ENCODE results near the gene RIPK3.

DNA sequence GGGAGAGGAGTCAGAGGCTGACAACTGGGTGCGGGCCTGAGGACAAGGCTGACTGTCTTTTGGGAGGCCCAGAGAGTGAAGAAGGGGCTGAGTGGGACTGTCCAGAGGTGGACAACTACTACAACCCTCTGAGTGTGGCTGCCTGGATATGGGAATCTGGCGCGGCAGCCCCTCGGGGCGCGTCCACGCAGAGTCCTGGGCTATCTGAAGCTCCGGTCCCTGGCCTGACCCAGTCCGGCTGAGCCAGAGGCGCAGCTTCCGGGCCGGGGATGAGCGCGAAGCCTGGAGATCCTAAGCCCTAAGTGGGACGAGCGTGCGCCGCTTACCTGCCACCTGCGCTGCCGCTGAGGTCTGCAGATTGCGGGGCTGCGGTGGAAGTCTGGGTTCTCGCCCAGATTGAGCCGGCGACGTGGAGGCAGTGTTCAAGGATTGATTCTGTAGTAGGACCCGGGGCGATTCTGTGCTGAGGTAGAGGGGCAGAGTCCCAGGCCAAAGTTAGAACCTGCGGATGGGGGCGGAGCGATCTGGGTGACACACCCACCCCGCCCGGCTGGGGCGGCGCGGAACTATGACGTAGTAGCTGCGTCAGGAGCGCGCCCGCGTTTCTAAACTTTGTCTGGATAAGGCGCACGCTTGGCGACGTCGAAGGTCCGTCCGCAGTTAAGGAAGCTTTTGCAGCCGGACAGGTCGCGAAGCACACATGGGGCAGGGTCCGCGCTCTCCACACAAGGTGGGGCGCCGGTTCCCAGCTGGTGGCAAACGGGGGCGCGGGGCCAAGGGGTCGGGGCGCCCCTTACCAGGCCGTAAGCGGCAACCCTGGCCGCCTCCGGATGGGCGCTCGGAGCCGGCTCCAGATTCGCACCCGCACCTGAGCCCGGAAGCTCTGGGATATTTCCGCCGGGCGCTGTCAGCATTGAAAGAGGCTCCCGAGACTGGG lies 40.3 kb downstream of the RIPK3 start, which contains the start of the genes DHRS1 and NOP9:
- no peak for TF ChIP-seq CTCF (conservative IDR thresholded peaks at IDR 0.05; ENCODE audit: low read depth in 2 of 2)
- TF ChIP-seq EZH2phosphoT487 (IDR thresholded peaks at IDR 0.05; ENCODE audit: unreplicated experiment), result no peak
- no peak for TF ChIP-seq ZNF331 (CRISPR knock-in tag; IDR thresholded peaks at IDR 0.05; ENCODE audit: low read depth)
- peak; percentile 78 for TF ChIP-seq POLR2AphosphoS5 (IDR thresholded peaks at IDR 0.05; ENCODE audit: low read depth)
- TF ChIP-seq CREB1 (CRISPR knock-in tag; IDR thresholded peaks at IDR 0.05; ENCODE audit: low read depth), result peak; percentile 100
- no peak for TF ChIP-seq JUNB (IDR thresholded peaks at IDR 0.05; ENCODE audit: unreplicated experiment)
- TF ChIP-seq EZH2 (IDR thresholded peaks at IDR 0.05; ENCODE audit: low read depth, unreplicated experiment), result no peak
